Natural killer cell treated with Interleukin-12 subunit alpha and Interleukin-12 subunit beta and Interleukin-15 and Interleukin-18, amount 100 ng/mL, for 72 hours (primary cell): Measurements from ENCODE around the gene KCNQ1. TPM values are rescaled to one million over a fixed set of nuclear protein-coding genes. Genes with fewer than 3 reads are reported as not detected.

Experiments used
- ATAC-seq, 2 donors: fragments of 150-1000 bp; cut with Tn5 transposase in 1 of 2; sonication (Bioruptor Pico), chemical (Tn5 transposase) in 1 of 2; 2 replicates each; pipeline ENCODE4 v1.10.0; 2021
- DNase-seq: peaks from one replicate; pipeline ENCODE4 v3.0.0; 2022; ENCODE audit warnings: low spot score
- H3K27ac Mint-ChIP-seq, 2 donors: 1 replicate in 1 of 2; 2 replicates in 1 of 2; pipeline ENCODE4 v1.8.0; 2022; ENCODE audit warnings: mixed read lengths in 2 of 2, mild to moderate bottlenecking in 1 of 2, moderate library complexity in 1 of 2
- H3K27me3 Mint-ChIP-seq, 2 donors: 1 replicate in 1 of 2; 2 replicates in 1 of 2; pipeline ENCODE4 v1.8.0; 2022; ENCODE audit warnings: mixed read lengths in 2 of 2
- H3K36me3 Mint-ChIP-seq: one replicate; pipeline ENCODE4 v1.8.0; 2022; ENCODE audit warnings: mixed read lengths
- H3K4me1 Mint-ChIP-seq, 2 donors: 1 replicate in 1 of 2; 2 replicates in 1 of 2; pipeline ENCODE4 v1.8.0; 2022; ENCODE audit warnings: low read depth in 2 of 2, mixed read lengths in 2 of 2, mild to moderate bottlenecking in 1 of 2
- H3K4me3 Mint-ChIP-seq: one replicate; pipeline ENCODE4 v1.8.0; 2022; ENCODE audit warnings: mixed read lengths
- H3K9me3 Mint-ChIP-seq: 2 replicates; pipeline ENCODE4 v1.8.0; 2022; ENCODE audit warnings: mixed read lengths
- total RNA-seq, 2 donors: library from RNA; stranded (reverse); gene quantifications; one replicate each; pipeline ENCODE4 v1.2.3, GENCODE V29; 2022

The KCNQ1 gene
- total RNA-seq, 2 donors from 2014 or later, result 0.19 to 1.4 TPM

GRCh38 chr11:2655016-2655719 is 210.4 kb downstream of the KCNQ1 start:
- Mint-ChIP-seq H3K4me3 (no peak overlapping the region), H3K4me1 (no peaks in the 10 kb centered on the region), H3K27ac (no peak overlapping the region), H3K9me3 (peaks cover 3% of the 10 kb centered on the region), H3K36me3 (peaks cover 12% of the 10 kb centered on the region), H3K27me3 (peaks cover 14 to 47% of the 10 kb centered on the region in 2 donors)
- ATAC-seq (peak in 1 of 2 donors; percentile 40), DNase-seq (no peak)

DNA sequence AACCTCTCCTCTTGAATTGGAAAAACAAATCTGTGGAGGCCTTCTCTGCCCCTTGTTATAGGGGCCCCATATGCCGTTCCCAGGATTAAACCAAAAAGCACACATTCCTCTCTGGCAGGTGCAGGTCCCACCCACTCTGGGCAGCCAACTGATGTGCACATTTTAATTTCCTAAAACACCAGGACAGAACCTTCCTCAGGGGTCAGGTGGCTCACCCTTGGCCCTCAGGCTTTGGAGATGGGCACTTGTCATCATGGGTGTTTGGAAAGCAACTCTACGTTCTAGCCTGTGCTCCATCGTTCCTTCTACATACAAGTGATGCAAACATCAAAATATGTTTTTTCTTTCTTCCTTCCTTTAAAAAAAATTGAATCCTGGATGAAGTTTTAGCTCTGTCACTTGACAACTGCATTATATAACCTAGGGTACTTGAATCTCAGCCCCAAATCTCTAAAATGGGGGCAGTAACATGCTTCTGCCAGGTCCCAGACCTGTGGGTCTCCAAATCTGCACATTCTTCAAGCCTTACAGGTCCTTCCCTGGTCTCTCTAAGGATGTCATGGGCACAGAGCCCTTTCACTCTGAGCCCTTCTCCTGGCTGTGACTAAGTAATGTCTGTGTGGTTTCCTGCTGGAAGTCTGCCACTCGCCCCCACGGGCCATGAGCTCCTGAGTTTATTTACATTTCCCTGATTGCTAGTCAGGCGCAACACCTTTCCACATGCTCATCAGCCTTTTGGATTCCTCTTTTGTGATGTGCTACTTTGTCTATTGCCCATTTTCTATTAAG is 211.2 kb downstream of the KCNQ1 start:
- Mint-ChIP-seq H3K9me3 (no peaks in the 10 kb centered on the region), H3K27ac (no peak overlapping the region), H3K36me3 (peaks cover 3% of the 10 kb centered on the region), H3K4me3 (no peak overlapping the region), H3K4me1 (no peaks in the 10 kb centered on the region), H3K27me3 (peaks cover 16 to 38% of the 10 kb centered on the region in 2 donors)
- DNase-seq, result no peak
- no peak for ATAC-seq

GRCh38 chr11:2656859-2657258 is 212.1 kb downstream of the KCNQ1 start:
- no peaks in the 10 kb centered on the region for H3K9me3 Mint-ChIP-seq
- no peaks in the 10 kb centered on the region for H3K36me3 Mint-ChIP-seq
- ATAC-seq, result no peak
- no peak overlapping the region for H3K27ac Mint-ChIP-seq
- DNase-seq, result no peak
- no peak overlapping the region for H3K4me3 Mint-ChIP-seq
- H3K4me1 Mint-ChIP-seq, result no peaks in the 10 kb centered on the region
- peaks cover 17 to 36% of the 10 kb centered on the region in 2 donors for H3K27me3 Mint-ChIP-seq

DNA sequence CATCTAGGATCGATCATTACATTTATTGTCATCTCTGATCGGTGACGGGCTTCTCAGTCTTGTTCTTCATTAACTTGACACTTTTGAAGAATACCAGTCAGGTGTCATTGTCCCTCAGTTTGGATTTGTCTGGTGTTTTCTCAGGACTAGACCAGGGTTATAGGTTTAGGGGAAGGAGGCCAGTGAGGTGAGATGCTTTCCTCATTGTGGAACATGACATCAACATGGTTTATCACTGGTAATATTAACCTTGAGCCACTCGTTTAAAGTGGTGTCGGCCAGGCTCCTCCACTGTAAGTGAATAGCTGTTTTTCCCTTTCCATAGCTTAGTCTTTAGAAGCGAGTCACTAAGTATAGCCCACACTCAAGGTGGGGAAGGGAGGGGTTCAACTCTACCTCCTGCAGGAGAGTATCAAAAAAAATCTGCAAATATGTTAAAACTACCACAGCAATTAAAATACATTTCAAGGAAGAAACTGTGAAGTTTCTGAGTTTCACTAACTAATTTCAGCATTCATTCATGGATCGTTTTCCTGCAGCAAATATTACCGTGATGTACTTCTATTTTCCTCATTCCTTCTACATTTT is 213.0 kb downstream of the KCNQ1 start:
- ATAC-seq (no peak), DNase-seq (no peak)
- Mint-ChIP-seq H3K9me3 (no peaks in the 10 kb centered on the region), H3K27ac (no peak overlapping the region), H3K36me3 (no peaks in the 10 kb centered on the region), H3K4me3 (no peak overlapping the region), H3K4me1 (no peaks in the 10 kb centered on the region), H3K27me3 (peaks cover 14 to 36% of the 10 kb centered on the region in 2 donors)

DNA sequence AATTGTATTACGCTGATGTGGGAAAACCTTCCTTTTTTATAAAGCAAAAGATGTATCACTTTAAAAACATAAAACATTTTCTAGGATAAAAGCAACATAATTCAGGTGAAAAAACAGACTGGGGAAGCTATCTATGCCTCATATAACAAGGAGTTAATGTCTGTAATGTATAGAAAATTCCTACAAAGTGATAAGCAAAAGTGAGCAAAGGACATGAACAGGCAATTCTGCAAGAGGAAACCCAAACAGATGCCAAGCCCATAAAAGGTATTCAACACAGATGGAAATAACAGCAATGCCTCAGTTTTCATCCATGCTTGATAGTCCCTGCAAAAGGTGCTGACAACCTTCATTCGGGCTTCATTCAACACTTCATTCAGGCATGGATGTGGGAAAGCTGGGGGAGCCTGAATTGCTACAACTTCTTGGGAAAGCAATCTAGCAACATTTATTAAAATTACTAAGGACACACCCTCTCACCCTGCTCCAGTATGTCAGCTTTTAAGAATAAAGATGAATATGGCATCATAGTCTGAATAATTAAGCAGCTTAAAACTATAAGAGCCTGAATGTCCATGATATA is 215.6 kb downstream of the KCNQ1 start:
- Mint-ChIP-seq H3K27ac (no peak overlapping the region), H3K9me3 (no peaks in the 10 kb centered on the region), H3K27me3 (peaks cover 14 to 30% of the 10 kb centered on the region in 2 donors), H3K4me3 (no peak overlapping the region), H3K36me3 (no peaks in the 10 kb centered on the region), H3K4me1 (no peaks in the 10 kb centered on the region)
- ATAC-seq, result no peak
- no peak for DNase-seq

DNA sequence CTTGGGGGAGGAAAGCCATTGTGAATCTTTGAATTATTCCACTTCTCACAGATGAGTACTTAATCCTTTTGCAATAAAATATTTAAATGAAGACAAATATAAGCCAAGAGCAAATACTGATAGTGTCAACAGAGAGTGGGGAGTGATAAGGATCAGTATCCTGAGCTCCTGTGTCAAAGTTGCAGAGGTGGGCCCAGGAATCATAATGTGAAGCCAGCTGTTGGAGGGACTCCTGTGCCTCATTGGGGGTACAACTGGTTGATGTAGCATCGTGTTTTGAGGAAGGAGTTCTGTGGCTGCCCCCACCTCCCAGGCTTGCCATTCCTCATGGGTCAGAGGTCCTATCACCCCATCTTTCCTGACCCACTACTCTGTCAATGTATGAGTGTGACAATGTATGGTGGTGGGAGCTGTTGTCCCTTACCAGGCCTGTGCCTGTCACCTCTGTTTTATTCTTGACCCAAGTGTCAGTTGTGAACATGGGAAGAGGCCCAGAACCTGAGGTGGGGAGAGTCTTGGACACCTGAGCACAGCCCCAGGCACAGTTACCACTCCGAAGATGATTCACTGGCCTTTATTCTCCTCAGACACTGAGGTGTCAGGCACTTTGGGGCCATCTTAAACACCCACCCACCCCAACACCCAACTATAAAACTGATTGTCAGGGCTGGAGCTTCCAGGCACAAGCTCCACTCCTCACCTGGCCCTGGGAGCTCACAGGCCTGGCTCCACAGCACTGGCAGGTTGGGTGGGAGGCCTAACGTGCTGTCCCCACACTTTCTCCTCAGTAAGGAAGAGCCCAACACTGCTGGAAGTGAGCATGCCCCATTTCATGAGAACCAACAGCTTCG is 216.6 kb downstream of the KCNQ1 start:
- Mint-ChIP-seq H3K27me3 (peaks cover 14 to 22% of the 10 kb centered on the region in 2 donors), H3K36me3 (no peaks in the 10 kb centered on the region), H3K4me1 (no peaks in the 10 kb centered on the region), H3K9me3 (no peaks in the 10 kb centered on the region), H3K27ac (no peak overlapping the region), H3K4me3 (no peak overlapping the region)
- no peak for ATAC-seq
- no peak for DNase-seq

- H3K27me3 Mint-ChIP-seq, result peaks cover 14 to 16% of the 10 kb centered on the region in 2 donors
Observed at GRCh38 chr11:2662024-2662312, 217.2 kb downstream of the KCNQ1 start.

GRCh38 chr11:2662430-2663299 is 217.9 kb downstream of the KCNQ1 start:
- H3K9me3 Mint-ChIP-seq, result no peaks in the 10 kb centered on the region
- no peak overlapping the region for H3K4me3 Mint-ChIP-seq
- H3K4me1 Mint-ChIP-seq, result no peaks in the 10 kb centered on the region
- no peak for DNase-seq
- H3K27ac Mint-ChIP-seq, result no peak overlapping the region
- H3K27me3 Mint-ChIP-seq, result peaks cover 9 to 12% of the 10 kb centered on the region in 2 donors
- no peaks in the 10 kb centered on the region for H3K36me3 Mint-ChIP-seq
- no peak for ATAC-seq

More at GRCh38 chr11:2662024-2662312, 217.2 kb downstream of the KCNQ1 start:
- ATAC-seq (no peak), DNase-seq (no peak)
- Mint-ChIP-seq H3K9me3 (no peaks in the 10 kb centered on the region), H3K36me3 (no peaks in the 10 kb centered on the region), H3K27ac (no peak overlapping the region), H3K4me1 (no peaks in the 10 kb centered on the region), H3K4me3 (no peak overlapping the region)

DNA sequence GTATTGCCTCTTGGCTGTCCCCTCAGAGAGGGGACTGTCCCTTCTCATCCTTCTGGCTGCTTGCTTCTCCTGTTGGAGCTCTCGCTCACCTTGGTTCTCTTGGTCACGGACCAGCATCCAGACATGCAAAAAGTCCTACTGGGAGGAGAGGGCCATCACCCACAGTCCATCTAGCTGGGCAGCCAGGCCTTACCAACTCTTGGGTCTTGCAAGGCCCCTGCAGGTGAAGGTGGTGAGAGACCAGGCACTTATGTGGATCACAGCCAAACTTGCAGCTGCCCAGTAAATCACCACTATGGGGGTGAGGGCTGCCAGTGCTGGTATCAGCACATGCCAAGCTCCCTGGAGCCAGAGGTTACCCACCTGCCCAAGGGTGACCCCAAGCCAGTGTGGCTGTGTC is 218.7 kb downstream of the KCNQ1 start:
- H3K9me3 Mint-ChIP-seq, result no peaks in the 10 kb centered on the region
- DNase-seq, result no peak
- peaks cover 0 to 3% of the 10 kb centered on the region in 2 donors for H3K4me1 Mint-ChIP-seq
- H3K4me3 Mint-ChIP-seq, result no peak overlapping the region
- no peak overlapping the region for H3K27ac Mint-ChIP-seq
- H3K27me3 Mint-ChIP-seq, result peaks cover 6 to 11% of the 10 kb centered on the region in 2 donors
- no peaks in the 10 kb centered on the region for H3K36me3 Mint-ChIP-seq
- no peak for ATAC-seq

- Mint-ChIP-seq H3K9me3 (no peaks in the 10 kb centered on the region), H3K4me3 (no peak overlapping the region), H3K36me3 (no peaks in the 10 kb centered on the region), H3K4me1 (peaks cover 0 to 3% of the 10 kb centered on the region in 2 donors), H3K27ac (no peak overlapping the region), H3K27me3 (peaks cover 3 to 8% of the 10 kb centered on the region in 2 donors)
- DNase-seq (no peak), ATAC-seq (no peak)
Observed at GRCh38 chr11:2663915-2664314, 219.1 kb downstream of the KCNQ1 start.

DNA sequence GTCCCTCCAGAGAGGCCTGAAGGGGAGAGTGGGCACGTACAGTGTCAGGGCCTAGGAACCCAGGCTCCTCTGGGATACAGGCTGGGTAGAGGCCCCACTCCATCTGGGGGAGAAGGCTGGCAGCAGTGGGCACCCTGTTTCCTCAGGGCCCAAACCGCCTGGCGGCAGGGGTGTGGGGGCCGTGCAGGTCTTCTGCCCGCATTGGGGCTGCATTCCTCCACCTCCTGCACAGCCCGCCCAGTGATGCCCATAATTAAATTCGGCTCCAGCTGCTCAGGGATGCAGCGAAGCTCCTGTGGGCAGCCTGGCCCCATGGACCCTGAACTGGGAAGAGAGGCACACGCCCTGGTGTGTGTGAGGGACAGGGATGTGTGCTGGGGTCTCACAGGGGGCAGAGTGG is 219.6 kb downstream of the KCNQ1 start:
- DNase-seq (no peak), ATAC-seq (no peak)
- H3K36me3 Mint-ChIP-seq, result no peaks in the 10 kb centered on the region
- H3K4me3 Mint-ChIP-seq, result no peak overlapping the region
- H3K9me3 Mint-ChIP-seq, result no peaks in the 10 kb centered on the region
- H3K27ac Mint-ChIP-seq, result no peak overlapping the region
- H3K4me1 Mint-ChIP-seq, result peaks cover 0 to 3% of the 10 kb centered on the region in 2 donors
- peaks cover 0 to 5% of the 10 kb centered on the region in 2 donors for H3K27me3 Mint-ChIP-seq

DNA sequence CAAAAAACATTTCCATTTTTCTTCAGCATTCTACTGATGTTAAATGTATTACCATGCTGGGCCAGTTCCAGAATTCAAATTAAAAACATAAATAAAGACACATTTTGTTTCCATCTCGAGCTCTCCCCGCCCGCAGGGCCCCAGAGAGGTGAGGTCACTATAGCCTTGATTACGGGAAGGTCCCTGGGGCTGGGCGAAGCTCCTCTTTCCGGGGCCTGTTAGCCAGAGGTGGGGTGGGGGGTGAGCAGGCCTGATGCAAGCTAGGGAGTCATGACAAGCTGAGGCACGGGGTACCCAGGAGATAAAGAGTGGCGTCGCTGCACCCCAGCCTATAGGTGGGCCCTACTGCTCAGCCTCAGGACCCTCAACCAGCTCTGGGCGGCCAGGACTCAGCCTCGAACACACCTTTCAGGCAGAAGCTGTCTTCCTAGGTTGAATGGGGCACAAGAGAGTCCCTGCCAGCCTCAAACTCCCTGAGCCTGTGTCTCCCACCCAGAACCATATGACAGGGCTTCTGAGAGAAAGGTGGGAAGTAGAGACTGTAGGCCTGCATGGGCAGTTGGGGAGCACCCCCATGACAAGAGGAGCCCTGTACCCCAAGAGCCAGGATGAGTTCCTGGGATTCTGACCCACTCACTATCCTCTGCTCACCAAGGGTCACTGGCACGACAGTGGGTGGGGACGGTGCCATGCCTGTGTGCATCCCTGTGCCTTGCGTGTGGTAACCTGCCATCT is 220.2 kb downstream of the KCNQ1 start:
- peaks cover 0 to 5% of the 10 kb centered on the region in 2 donors for H3K27me3 Mint-ChIP-seq
- no peaks in the 10 kb centered on the region for H3K9me3 Mint-ChIP-seq
- H3K36me3 Mint-ChIP-seq, result no peaks in the 10 kb centered on the region
- H3K27ac Mint-ChIP-seq, result no peak overlapping the region
- peaks cover 0 to 3% of the 10 kb centered on the region in 2 donors for H3K4me1 Mint-ChIP-seq
- DNase-seq, result no peak
- no peak for ATAC-seq
- H3K4me3 Mint-ChIP-seq, result no peak overlapping the region
